Measurements from ENCODE around the gene MAGEA1.

DNA sequence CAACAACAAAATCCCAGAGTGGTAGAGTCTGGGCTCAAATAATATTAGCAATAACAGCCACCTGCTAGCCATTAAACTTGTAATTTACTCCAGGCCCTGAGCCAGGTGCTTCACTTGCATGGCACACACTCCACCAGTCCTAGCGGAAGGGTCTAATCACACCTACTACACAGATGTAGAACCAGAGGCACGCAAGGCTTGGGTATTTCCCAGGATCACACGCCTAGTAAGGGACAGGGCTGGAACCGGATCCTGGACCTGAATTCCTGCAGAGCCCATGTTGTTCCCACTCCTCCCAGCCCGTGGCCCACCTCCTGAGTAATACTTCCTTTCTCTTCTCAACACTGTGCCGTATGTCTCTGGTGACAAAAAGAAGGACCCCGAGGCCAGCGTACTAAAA, 5.7 kb downstream of the MAGEA1 start:
- TF ChIP-seq, protein P1, sequence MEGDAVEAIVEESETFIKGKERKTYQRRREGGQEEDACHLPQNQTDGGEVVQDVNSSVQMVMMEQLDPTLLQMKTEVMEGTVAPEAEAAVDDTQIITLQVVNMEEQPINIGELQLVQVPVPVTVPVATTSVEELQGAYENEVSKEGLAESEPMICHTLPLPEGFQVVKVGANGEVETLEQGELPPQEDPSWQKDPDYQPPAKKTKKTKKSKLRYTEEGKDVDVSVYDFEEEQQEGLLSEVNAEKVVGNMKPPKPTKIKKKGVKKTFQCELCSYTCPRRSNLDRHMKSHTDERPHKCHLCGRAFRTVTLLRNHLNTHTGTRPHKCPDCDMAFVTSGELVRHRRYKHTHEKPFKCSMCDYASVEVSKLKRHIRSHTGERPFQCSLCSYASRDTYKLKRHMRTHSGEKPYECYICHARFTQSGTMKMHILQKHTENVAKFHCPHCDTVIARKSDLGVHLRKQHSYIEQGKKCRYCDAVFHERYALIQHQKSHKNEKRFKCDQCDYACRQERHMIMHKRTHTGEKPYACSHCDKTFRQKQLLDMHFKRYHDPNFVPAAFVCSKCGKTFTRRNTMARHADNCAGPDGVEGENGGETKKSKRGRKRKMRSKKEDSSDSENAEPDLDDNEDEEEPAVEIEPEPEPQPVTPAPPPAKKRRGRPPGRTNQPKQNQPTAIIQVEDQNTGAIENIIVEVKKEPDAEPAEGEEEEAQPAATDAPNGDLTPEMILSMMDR (IDR thresholded peaks at IDR 0.05 in 4 of 5, conservative IDR thresholded peaks at IDR 0.05 in 1 of 5): no peak
- TF ChIP-seq POLR2A (IDR thresholded peaks at IDR 0.05): no peak
